H9 (cell line): Measurements from ENCODE around the gene TSPYL6. TPM values are rescaled to one million over a fixed set of nuclear protein-coding genes. Genes with fewer than 3 reads are reported as not detected.

Experiments
- DNase-seq: peaks from one replicate; pipeline ENCODE4 v3.0.0-alpha.2; 2017
- H2AFZ ChIP-seq: one replicate; pipeline ENCODE4 v1.6.1; 2013; ENCODE audit warnings: mild to moderate bottlenecking, low read length, control low read depth, moderate library complexity
- H2AK5ac ChIP-seq: 2 replicates; pipeline ENCODE4 v1.6.1; 2013; ENCODE audit warnings: low read length, control low read depth, mixed read lengths; ENCODE audit not compliant: insufficient read length
- H2BK120ac ChIP-seq: one replicate; pipeline ENCODE4 v1.6.1; 2013; ENCODE audit warnings: low read depth, mild to moderate bottlenecking, low read length, control low read depth, inconsistent platforms; ENCODE audit not compliant: poor library complexity, severe bottlenecking
- H2BK12ac ChIP-seq: 2 replicates; pipeline ENCODE4 v1.6.1; 2013; ENCODE audit warnings: low read length, control low read depth, mixed read lengths, low read depth; ENCODE audit not compliant: insufficient read length
- H2BK15ac ChIP-seq: 2 replicates; pipeline ENCODE4 v1.6.1; 2013; ENCODE audit warnings: low read depth, low read length, control low read depth
- H2BK20ac ChIP-seq: one replicate; pipeline ENCODE4 v1.6.1; 2013; ENCODE audit warnings: low read depth, mild to moderate bottlenecking, low read length, control low read depth, inconsistent platforms; ENCODE audit not compliant: poor library complexity, severe bottlenecking
- H2BK5ac ChIP-seq: 2 replicates; pipeline ENCODE4 v1.6.1; 2013; ENCODE audit warnings: low read length, control low read depth, mixed read lengths; ENCODE audit not compliant: insufficient read length
- H3K14ac ChIP-seq: 2 replicates; pipeline ENCODE4 v1.6.1; 2013; ENCODE audit warnings: low read length, control low read depth; ENCODE audit not compliant: insufficient read depth
- H3K18ac ChIP-seq: 2 replicates; pipeline ENCODE4 v1.6.1; 2013; ENCODE audit warnings: low read depth, mild to moderate bottlenecking, mixed read lengths, low read length, control low read depth; ENCODE audit not compliant: insufficient read length
- H3K23ac ChIP-seq: 2 replicates; pipeline ENCODE4 v1.6.1; 2013; ENCODE audit warnings: low read length, control low read depth, mixed read lengths, low read depth; ENCODE audit not compliant: insufficient read length
- H3K23me2 ChIP-seq: 2 replicates; pipeline ENCODE4 v1.6.1; 2013; ENCODE audit warnings: low read depth, mild to moderate bottlenecking, mixed read lengths, low read length, control low read depth; ENCODE audit not compliant: insufficient read length, poor library complexity, severe bottlenecking
- H3K27ac ChIP-seq: 2 replicates; pipeline ENCODE4 v1.5.1; 2013; ENCODE audit warnings: low read length, control low read depth, mixed read lengths, low read depth; ENCODE audit not compliant: insufficient read length
- H3K27me3 ChIP-seq: 2 replicates; pipeline ENCODE4 v1.6.1; 2013; ENCODE audit warnings: low read length, control low read depth, inconsistent platforms; ENCODE audit not compliant: insufficient read depth
- H3K4ac ChIP-seq: 2 replicates; pipeline ENCODE4 v1.6.1; 2013; ENCODE audit warnings: low read depth, mild to moderate bottlenecking, control low read depth, inconsistent platforms, low read length, moderate library complexity
- H3K4me1 ChIP-seq: 2 replicates; pipeline ENCODE4 v1.6.1; 2013; ENCODE audit warnings: low read length, control low read depth, inconsistent platforms; ENCODE audit not compliant: insufficient read depth
- H3K4me2 ChIP-seq: 2 replicates; pipeline ENCODE4 v1.6.1; 2013; ENCODE audit warnings: low read length, control low read depth, mixed read lengths; ENCODE audit not compliant: insufficient read length, insufficient read depth
- H3K56ac ChIP-seq: 2 replicates; pipeline ENCODE4 v1.6.1; 2013; ENCODE audit warnings: low read depth, mild to moderate bottlenecking, mixed read lengths, low read length, control low read depth; ENCODE audit not compliant: insufficient read length
- H3K79me1 ChIP-seq: 2 replicates; pipeline ENCODE4 v1.6.1; 2013; ENCODE audit warnings: low read depth, mild to moderate bottlenecking, moderate library complexity, low read length, control low read depth, inconsistent platforms; ENCODE audit not compliant: insufficient read depth, poor library complexity, severe bottlenecking
- H3K79me2 ChIP-seq: 2 replicates; pipeline ENCODE4 v1.6.1; 2013; ENCODE audit warnings: low read length, control low read depth, inconsistent platforms; ENCODE audit not compliant: insufficient read depth
- H3K9ac ChIP-seq: 2 replicates; pipeline ENCODE4 v1.6.1; 2013; ENCODE audit warnings: low read length, control low read depth, mixed read lengths; ENCODE audit not compliant: insufficient read length; ENCODE audit errors: extremely low read depth
- H3K9me3 ChIP-seq: one replicate; pipeline ENCODE4 v1.6.1; 2013; ENCODE audit warnings: low read depth, low read length, inconsistent platforms; ENCODE audit not compliant: control insufficient read depth
- H3T11ph ChIP-seq: one replicate; pipeline ENCODE4 v1.6.1; 2013; ENCODE audit warnings: mild to moderate bottlenecking, low read length, control low read depth, inconsistent platforms
- H4K20me1 ChIP-seq: one replicate; pipeline ENCODE4 v1.6.1; 2013; ENCODE audit not compliant: control insufficient read depth, insufficient read length, insufficient read depth
- H4K5ac ChIP-seq: 2 replicates; pipeline ENCODE4 v1.6.1; 2013; ENCODE audit warnings: low read depth, mild to moderate bottlenecking, mixed read lengths, low read length, control low read depth; ENCODE audit not compliant: insufficient read length
- H4K8ac ChIP-seq: replicated peaks from 2 replicates; pipeline ENCODE4 v1.6.1; 2013; ENCODE audit warnings: low read length, control low read depth, mixed read lengths, low read depth; ENCODE audit not compliant: insufficient read length
- H4K91ac ChIP-seq: 2 replicates; pipeline ENCODE4 v1.6.1; 2013; ENCODE audit warnings: low read depth, mild to moderate bottlenecking, moderate library complexity, mixed read lengths, low read length, control low read depth; ENCODE audit not compliant: insufficient read length
- H3K27ac Mint-ChIP-seq, 3 experiments: 2 replicates in 2 of 3; 3 replicates in 1 of 3; pipeline ENCODE4 v1.8.0; 2020 to 2021; ENCODE audit warnings: mixed read lengths in 3 of 3, mild to moderate bottlenecking in 1 of 3, moderate library complexity in 1 of 3
- H3K27me3 Mint-ChIP-seq: 2 replicates; pipeline ENCODE4 v1.8.0; 2021; ENCODE audit warnings: low read depth, mild to moderate bottlenecking, moderate library complexity, mixed read lengths
- H3K36me3 Mint-ChIP-seq, 3 experiments: 2 replicates in 2 of 3; 3 replicates in 1 of 3; pipeline ENCODE4 v1.8.0; 2020 to 2021; ENCODE audit warnings: low read depth in 3 of 3, mixed read lengths in 3 of 3; ENCODE audit not compliant: insufficient read depth in 1 of 3
- H3K4me1 Mint-ChIP-seq, 2 experiments: 2 replicates each; pipeline ENCODE4 v1.8.0; 2020; ENCODE audit warnings: mixed read lengths in 2 of 2
- H3K4me3 Mint-ChIP-seq, 2 experiments: 2 replicates in 1 of 2; 3 replicates in 1 of 2; pipeline ENCODE4 v1.8.0; 2020 to 2021; ENCODE audit warnings: mild to moderate bottlenecking in 2 of 2, mixed read lengths in 2 of 2, moderate library complexity in 1 of 2
- H3K9me3 Mint-ChIP-seq, 2 experiments: 2 replicates in 1 of 2; 3 replicates in 1 of 2; pipeline ENCODE4 v1.8.0; 2020; ENCODE audit warnings: mild to moderate bottlenecking in 2 of 2, mixed read lengths in 2 of 2, moderate library complexity in 1 of 2
- WGBS: extraction: QIAGEN DNeasy Blood & Tissue Kit; methylation state at CpG from one replicate; pipeline ENCODE4 v1.1.7; 2013; ENCODE audit warnings: missing lambda C conversion rate, low lambda C conversion rate, mixed read lengths; ENCODE audit not compliant: insufficient read length; ENCODE audit errors: extremely low coverage; 5-methylcytosine and 5-hydroxymethylcytosine counted together
- total RNA-seq: library from RNA; stranded (reverse); gene quantifications from 2 replicates; pipeline ENCODE4 v1.2.1, GENCODE V29; 2021
- TF ChIP-seq, protein P1 (sequence below): fragments of 200-600 bp; sonication (generic); conservative IDR thresholded peaks from 3 replicates; pipeline ENCODE4 v1.8.0; 2021; ENCODE audit warnings: antibody characterized with exemption, mild to moderate bottlenecking

TSPYL6 gene
- total RNA-seq, 1 experiment from 2014 or later, result not detected

DNA sequence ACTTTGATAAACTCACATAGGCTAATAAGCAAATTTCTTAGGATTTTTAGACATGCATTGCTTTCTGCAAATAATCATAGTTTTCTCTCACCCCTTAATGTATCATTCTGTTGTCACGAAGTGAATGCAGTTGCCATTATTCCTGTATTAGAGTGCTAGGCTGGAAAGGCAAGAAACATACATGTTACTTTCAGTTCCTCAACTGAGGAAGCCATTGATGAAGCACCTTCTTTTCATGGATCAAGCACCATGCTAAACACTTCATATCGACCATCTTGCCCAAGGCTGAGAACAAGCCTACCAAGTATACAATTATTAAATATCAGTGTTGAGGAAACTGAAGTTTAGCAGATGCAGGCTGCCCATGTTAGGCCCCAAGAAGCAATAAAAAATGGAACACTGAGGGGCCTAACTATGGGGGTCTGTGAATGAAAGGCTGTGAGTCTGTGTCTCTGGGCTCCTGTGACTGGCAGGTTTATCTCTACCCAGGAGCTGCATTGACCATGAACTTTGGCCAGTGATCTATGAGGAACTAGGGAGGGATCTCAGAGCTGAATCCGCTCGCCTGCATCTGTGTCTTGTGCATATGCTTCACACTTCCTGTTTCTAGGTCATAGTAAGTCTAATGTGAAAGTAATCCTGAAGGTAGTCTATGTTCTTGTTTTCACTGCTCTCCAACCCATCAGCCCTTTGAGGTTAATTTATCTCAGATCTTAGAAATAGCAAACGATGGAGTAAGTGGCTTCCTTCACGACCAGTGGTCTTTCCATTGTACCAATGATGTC lies 16.0 kb upstream of the TSPYL6 start:
- no peak overlapping the region for H3K4me2 ChIP-seq
- H3K27ac Mint-ChIP-seq, result no peak overlapping the region
- no peak overlapping the region for H2AFZ ChIP-seq
- H3K23ac ChIP-seq, result no peak overlapping the region
- no peaks in the 10 kb centered on the region for H3K79me1 ChIP-seq
- no peaks in the 10 kb centered on the region for H3K9me3 ChIP-seq
- no peaks in the 10 kb centered on the region for H3K4me1 Mint-ChIP-seq
- H2BK20ac ChIP-seq, result no peak overlapping the region
- H3K36me3 Mint-ChIP-seq, result no peaks in the 10 kb centered on the region; a peak in 1 of 7 replicates
- H2AK5ac ChIP-seq, result no peak overlapping the region
- no peak overlapping the region for H3K4me3 Mint-ChIP-seq
- H3K27me3 Mint-ChIP-seq, result no peaks in the 10 kb centered on the region
- H4K8ac ChIP-seq, result no peak overlapping the region
- TF ChIP-seq, protein P1, sequence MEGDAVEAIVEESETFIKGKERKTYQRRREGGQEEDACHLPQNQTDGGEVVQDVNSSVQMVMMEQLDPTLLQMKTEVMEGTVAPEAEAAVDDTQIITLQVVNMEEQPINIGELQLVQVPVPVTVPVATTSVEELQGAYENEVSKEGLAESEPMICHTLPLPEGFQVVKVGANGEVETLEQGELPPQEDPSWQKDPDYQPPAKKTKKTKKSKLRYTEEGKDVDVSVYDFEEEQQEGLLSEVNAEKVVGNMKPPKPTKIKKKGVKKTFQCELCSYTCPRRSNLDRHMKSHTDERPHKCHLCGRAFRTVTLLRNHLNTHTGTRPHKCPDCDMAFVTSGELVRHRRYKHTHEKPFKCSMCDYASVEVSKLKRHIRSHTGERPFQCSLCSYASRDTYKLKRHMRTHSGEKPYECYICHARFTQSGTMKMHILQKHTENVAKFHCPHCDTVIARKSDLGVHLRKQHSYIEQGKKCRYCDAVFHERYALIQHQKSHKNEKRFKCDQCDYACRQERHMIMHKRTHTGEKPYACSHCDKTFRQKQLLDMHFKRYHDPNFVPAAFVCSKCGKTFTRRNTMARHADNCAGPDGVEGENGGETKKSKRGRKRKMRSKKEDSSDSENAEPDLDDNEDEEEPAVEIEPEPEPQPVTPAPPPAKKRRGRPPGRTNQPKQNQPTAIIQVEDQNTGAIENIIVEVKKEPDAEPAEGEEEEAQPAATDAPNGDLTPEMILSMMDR, result no peak
- H3K14ac ChIP-seq, result no peak overlapping the region
- no peak overlapping the region for H3K27ac ChIP-seq
- no peak overlapping the region for H2BK120ac ChIP-seq
- no peak overlapping the region for H3K18ac ChIP-seq
- no peaks in the 10 kb centered on the region for H3K4me1 ChIP-seq
- no peak overlapping the region for H2BK12ac ChIP-seq
- H3K27me3 ChIP-seq, result no peaks in the 10 kb centered on the region
- H3T11ph ChIP-seq, result no peak overlapping the region
- no peak overlapping the region for H4K5ac ChIP-seq
- no peak overlapping the region for H3K56ac ChIP-seq
- H4K20me1 ChIP-seq, result no peaks in the 10 kb centered on the region
- no peaks in the 10 kb centered on the region for H3K23me2 ChIP-seq
- H3K4ac ChIP-seq, result no peak overlapping the region
- DNase-seq, result no peak
- H3K79me2 ChIP-seq, result no peaks in the 10 kb centered on the region
- H3K9me3 Mint-ChIP-seq, result no peaks in the 10 kb centered on the region
- H3K9ac ChIP-seq, result no peak overlapping the region
- no peak overlapping the region for H2BK5ac ChIP-seq
- WGBS, result no CpG with 5 or more reads among the region's 6 CpGs
- no peak overlapping the region for H4K91ac ChIP-seq
- H2BK15ac ChIP-seq, result no peak overlapping the region
